ENCODE measurements around the gene PEPD. TPM values are rescaled to one million over a fixed set of nuclear protein-coding genes. Genes with fewer than 3 reads are reported as not detected.

Gene PEPD
- total RNA-seq, 1 experiment from 2014 or later = 83.1 TPM

- no peak for TF ChIP-seq OVOL2 (CRISPR knock-in tag; IDR thresholded peaks at IDR 0.05; ENCODE audit: borderline replicate concordance)
- TF ChIP-seq CREB1 (CRISPR knock-in tag; IDR thresholded peaks at IDR 0.05) = no peak
- no peak for TF ChIP-seq ATF2 (CRISPR knock-in tag; IDR thresholded peaks at IDR 0.05; ENCODE audit: borderline replicate concordance, low read depth)
- TF ChIP-seq SMAD3 (CRISPR knock-in tag; IDR thresholded peaks at IDR 0.05; ENCODE audit: borderline replicate concordance) = no peak
- no peak for TF ChIP-seq ZNF671 (CRISPR knock-in tag; IDR thresholded peaks at IDR 0.05)
- TF ChIP-seq ZBTB43 (CRISPR knock-in tag; IDR thresholded peaks at IDR 0.05) = no peak
- TF ChIP-seq ZNF532 (CRISPR knock-in tag; IDR thresholded peaks at IDR 0.05; ENCODE audit: borderline replicate concordance) = no peak
- TF ChIP-seq STAT6 (CRISPR knock-in tag; conservative IDR thresholded peaks at IDR 0.05; ENCODE audit: low read depth) = no peak
- TF ChIP-seq SOX15 (CRISPR knock-in tag; IDR thresholded peaks at IDR 0.05) = no peak
- TF ChIP-seq ESRRA (CRISPR knock-in tag; IDR thresholded peaks at IDR 0.05; ENCODE audit: borderline replicate concordance) = no peak
- no peak for TF ChIP-seq JUN (CRISPR knock-in tag; IDR thresholded peaks at IDR 0.05)
- no peak for TF ChIP-seq ATF1 (CRISPR knock-in tag; IDR thresholded peaks at IDR 0.05)
- no peak for TF ChIP-seq AFF4 (CRISPR knock-in tag; IDR thresholded peaks at IDR 0.05; ENCODE audit: borderline replicate concordance)
- TF ChIP-seq CREM (CRISPR knock-in tag; IDR thresholded peaks at IDR 0.05) = no peak
- TF ChIP-seq RORB (CRISPR knock-in tag; IDR thresholded peaks at IDR 0.05) = no peak
- Mint-ChIP-seq H3K4me3 (no peak overlapping the region), H3K36me3 (peaks cover 2% of the 10 kb centered on the region; the same call in 1 of the 2 replicates), H3K27me3 (ENCODE audit: low read depth) (peaks cover 11% of the 10 kb centered on the region), H3K27ac (no peak overlapping the region), H3K9me3 (no peaks in the 10 kb centered on the region), H3K4me1 (peaks cover 15% of the 10 kb centered on the region)
- POLR2A ChIA-PET = no interaction called here
- ATAC-seq (no peak), DNase-seq (ENCODE audit: low spot score) (no peak)
- CTCF ChIA-PET = interaction anchor here (1.0 kb wide), 1 partner anchor 27 kb away, joined by 5 read pairs; no protein-coding TSS in a partner anchor
These were observed 150.8 kb downstream of the PEPD start for GRCh38 chr19:33370783-33371182.

Data from WTC11 (cell line).